ENCODE measurements around the gene C17orf67. TPM values are rescaled to one million over a fixed set of nuclear protein-coding genes. Genes with fewer than 3 reads are reported as not detected.

C17orf67 gene
- total RNA-seq, 1 donor from 2014 or later: 3.8 TPM

DNA sequence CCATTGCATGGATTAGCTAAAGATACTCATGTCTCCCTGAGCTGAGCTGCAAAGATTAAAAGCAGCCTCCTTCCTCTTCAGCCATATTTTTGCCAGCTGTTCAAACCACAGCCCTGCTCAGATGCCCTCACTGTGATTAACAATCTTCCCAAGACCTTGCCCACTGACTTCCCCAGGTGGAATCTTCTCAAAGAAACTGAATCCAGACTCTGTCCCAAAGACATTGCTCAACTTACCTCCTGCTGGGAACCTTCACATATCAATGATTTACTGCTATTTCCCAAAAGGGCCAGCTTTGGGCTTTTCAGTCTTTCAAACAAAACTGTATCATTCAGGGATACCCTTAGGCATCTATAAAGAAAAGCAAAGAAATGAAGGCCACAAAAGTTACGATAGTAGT lies 9.2 kb downstream of the C17orf67 start:
- no peak for DNase-seq (ENCODE audit: low spot score in 2 of 2, unreplicated experiment in 2 of 2)
- Mint-ChIP-seq H3K9me3 (no peaks in the 10 kb centered on the region), H3K36me3 (peaks cover 9% of the 10 kb centered on the region), H3K27ac (no peak overlapping the region), H3K27me3 (ENCODE audit: low read depth) (no peaks in the 10 kb centered on the region), H3K4me3 (no peak overlapping the region), H3K4me1 (peaks cover 3% of the 10 kb centered on the region)
- TF ChIP-seq, protein P1, sequence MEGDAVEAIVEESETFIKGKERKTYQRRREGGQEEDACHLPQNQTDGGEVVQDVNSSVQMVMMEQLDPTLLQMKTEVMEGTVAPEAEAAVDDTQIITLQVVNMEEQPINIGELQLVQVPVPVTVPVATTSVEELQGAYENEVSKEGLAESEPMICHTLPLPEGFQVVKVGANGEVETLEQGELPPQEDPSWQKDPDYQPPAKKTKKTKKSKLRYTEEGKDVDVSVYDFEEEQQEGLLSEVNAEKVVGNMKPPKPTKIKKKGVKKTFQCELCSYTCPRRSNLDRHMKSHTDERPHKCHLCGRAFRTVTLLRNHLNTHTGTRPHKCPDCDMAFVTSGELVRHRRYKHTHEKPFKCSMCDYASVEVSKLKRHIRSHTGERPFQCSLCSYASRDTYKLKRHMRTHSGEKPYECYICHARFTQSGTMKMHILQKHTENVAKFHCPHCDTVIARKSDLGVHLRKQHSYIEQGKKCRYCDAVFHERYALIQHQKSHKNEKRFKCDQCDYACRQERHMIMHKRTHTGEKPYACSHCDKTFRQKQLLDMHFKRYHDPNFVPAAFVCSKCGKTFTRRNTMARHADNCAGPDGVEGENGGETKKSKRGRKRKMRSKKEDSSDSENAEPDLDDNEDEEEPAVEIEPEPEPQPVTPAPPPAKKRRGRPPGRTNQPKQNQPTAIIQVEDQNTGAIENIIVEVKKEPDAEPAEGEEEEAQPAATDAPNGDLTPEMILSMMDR (IDR thresholded peaks at IDR 0.05; ENCODE audit: unreplicated experiment): no peak

DNA sequence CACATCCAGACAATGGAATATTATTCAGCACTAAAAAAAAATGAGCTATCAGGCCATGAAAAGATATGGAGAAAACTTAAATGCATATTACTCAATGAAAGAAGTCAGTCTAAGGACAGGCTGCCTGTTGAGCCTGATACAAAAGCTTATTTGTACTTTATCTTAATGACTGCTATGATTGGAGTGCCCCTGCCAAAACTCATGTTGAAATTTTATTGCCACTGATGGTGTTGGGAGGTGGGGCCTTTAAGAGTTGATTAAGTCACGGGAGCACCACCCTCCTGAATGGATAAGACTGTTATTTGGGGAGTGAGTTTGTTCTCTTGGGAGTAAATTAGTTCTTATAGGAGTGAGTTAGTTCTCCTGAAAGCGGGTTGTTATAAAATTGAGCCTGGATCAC lies 9.9 kb downstream of the C17orf67 start:
- TF ChIP-seq, protein P1 (IDR thresholded peaks at IDR 0.05; ENCODE audit: unreplicated experiment): no peak
- Mint-ChIP-seq H3K27ac (no peak overlapping the region), H3K36me3 (peaks cover 9% of the 10 kb centered on the region), H3K27me3 (ENCODE audit: low read depth) (no peaks in the 10 kb centered on the region), H3K9me3 (no peaks in the 10 kb centered on the region), H3K4me3 (no peak overlapping the region), H3K4me1 (peaks cover 4% of the 10 kb centered on the region)
- no peak for DNase-seq (ENCODE audit: low spot score in 2 of 2, unreplicated experiment in 2 of 2)

DNA sequence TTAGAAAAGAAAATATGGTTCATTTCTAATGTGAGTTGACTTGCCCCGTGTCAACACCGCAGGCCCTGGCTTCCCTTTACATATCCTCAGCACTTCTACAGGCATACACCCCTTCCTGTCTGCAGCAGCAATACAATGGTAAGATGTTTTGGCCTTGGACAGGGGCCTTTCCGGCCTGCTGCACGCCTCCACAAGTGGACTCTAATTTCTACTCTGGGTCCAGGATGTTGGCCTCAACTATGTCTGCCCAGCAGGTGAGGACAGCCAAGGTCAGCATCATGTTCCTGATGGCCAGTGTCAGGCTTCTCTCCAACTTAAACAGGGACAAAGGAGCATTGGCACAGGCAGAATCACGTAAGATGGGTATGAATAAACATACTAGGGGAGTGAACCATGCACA lies 11.0 kb downstream of the C17orf67 start:
- Mint-ChIP-seq H3K4me1 (peaks cover 4% of the 10 kb centered on the region), H3K36me3 (peaks cover 9% of the 10 kb centered on the region), H3K9me3 (no peaks in the 10 kb centered on the region), H3K4me3 (no peak overlapping the region), H3K27me3 (ENCODE audit: low read depth) (no peaks in the 10 kb centered on the region), H3K27ac (no peak overlapping the region)
- DNase-seq (ENCODE audit: low spot score in 2 of 2, unreplicated experiment in 2 of 2): no peak
- TF ChIP-seq, protein P1 (IDR thresholded peaks at IDR 0.05; ENCODE audit: unreplicated experiment): no peak

DNA sequence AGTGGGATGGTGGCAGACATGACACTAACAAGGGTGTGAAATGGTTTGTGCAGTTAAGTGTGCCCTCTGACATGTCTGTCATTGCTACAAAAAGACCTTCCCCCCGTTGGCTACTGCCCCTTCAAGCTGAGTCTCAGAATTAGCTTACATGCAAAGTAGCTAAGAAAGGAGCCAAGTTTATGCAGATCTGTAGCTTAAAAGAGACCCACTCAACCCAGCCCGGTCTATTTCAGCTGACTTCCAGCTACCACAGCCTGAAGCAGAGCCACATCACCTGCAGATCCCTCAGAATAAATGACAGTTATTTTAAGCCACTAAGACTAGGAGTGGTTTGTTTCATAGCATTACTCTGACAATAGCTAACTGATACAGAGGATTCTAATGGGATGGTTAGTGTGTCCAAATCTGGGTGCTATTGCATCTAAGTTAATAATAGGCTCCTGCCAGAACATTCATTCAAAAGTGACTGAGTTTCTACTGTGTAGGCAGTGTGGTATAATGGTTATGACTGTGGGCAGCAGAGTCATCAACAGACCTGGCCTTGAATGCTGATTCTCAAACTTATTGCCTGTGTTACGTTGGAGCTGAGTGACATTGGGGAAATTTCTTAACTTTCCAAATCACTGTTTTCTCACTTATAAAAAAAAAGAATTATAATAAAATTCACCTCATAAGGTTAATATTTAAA lies 11.7 kb downstream of the C17orf67 start:
- Mint-ChIP-seq H3K4me3 (no peak overlapping the region), H3K4me1 (peaks cover 4% of the 10 kb centered on the region), H3K9me3 (no peaks in the 10 kb centered on the region), H3K36me3 (peaks cover 9% of the 10 kb centered on the region), H3K27ac (no peak overlapping the region), H3K27me3 (ENCODE audit: low read depth) (no peaks in the 10 kb centered on the region)
- no peak for DNase-seq (ENCODE audit: low spot score in 2 of 2, unreplicated experiment in 2 of 2)
- TF ChIP-seq, protein P1 (IDR thresholded peaks at IDR 0.05; ENCODE audit: unreplicated experiment): no peak

DNA sequence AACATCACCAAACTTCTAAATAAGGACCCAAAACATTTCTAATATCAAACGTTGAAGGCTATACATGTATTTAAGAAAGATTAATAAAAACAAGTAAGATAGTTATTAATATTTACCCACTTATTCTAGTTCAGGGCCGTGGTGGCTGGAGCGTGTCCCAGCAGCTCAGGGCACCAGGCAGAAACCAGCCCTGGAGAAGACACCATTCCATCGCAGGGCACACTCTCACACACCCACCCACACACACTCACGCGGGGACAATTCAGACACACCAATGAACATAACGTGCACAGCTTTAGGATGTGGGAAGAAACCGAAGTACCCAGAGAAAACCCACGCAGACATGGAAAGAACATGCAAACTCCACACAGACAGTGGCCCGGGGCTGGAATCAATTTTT lies 13.5 kb downstream of the C17orf67 start:
- Mint-ChIP-seq H3K27ac (no peak overlapping the region), H3K36me3 (peaks cover 9% of the 10 kb centered on the region), H3K27me3 (ENCODE audit: low read depth) (no peaks in the 10 kb centered on the region), H3K4me1 (peaks cover 4% of the 10 kb centered on the region), H3K4me3 (no peak overlapping the region), H3K9me3 (no peaks in the 10 kb centered on the region)
- TF ChIP-seq, protein P1 (IDR thresholded peaks at IDR 0.05; ENCODE audit: unreplicated experiment): no peak
- DNase-seq (ENCODE audit: low spot score in 2 of 2, unreplicated experiment in 2 of 2): no peak
